HL-60/S4 (cell line): ENCODE results near the gene PRAMEF14.
"Not testable (repeated sequence)": the region's sequence is repeated elsewhere in the genome, so short reads cannot be mapped to it uniquely, and the experiment has no call there.

Experiments used
- in situ Hi-C: fragments of 300-500 bp; cut with MboI; formaldehyde crosslinking; loops from 2 replicates; pipeline ENCODE4 v1.14.3; 2022; ENCODE audit warnings: low sequenced_read_pairs

Gene PRAMEF14, protein sequence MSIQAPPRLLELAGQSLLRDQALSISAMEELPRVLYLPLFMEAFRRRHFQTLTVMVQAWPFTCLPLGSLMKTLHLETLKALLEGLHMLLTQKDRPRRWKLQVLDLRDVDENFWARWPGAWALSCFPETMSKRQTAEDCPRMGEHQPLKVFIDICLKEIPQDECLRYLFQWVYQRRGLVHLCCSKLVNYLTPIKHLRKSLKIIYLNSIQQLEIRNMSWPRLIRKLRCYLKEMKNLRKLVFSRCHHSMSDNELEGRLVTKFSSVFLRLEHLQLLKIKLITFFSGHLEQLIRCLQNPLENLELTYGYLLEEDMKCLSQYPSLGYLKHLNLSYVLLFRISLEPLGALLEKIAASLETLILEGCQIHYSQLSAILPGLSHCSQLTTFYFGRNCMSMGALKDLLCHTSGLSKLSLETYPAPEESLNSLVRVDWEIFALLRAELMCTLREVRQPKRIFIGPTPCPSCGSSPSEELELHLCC

DNA sequence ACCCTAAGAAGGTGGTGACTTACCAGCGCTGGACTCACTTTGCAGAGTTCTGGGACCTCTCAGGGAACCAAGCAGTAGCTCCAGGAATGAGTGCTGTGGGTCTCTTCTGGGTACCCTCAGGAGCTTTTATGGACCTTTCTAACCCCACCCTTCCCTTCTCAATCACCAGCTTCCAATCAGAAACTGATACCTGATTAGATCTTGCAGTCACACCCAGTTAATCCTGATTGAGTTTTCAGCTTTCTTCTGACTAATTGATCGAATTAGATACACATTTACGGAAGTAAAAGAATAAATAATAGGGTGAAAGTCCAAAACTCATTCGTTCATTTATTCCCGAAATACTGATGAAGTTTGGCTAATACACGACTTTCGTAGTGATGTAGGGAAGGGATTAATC lies at the start of gene PRAMEF14:
PRAMEF14 (minus strand) TSS at position 101 of the 400 bp plus-strand sequence. CDS start 1,820 bp downstream, outside the sequence.
- in situ Hi-C loops: not testable (repeated sequence)

DNA sequence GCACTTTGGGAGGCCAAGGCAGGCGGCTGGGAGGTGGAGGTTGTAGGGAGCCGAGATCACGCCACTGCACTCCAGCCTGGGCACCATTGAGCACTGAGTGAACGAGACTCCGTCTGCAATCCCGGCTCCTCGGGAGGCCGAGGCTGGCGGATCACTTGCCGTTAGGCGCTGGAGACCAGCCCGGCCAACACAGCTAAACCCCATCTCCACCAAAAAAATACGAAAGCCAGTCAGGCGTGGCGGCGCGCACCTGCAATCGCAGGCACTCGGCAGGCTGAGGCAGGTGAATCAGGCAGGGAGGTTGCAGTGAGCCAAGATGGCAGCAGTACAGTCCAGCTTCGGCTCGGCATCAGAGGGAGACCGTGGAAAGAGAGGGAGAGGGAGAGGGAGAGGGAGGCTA lies 48.4 kb upstream of the PRAMEF14 start:
- in situ Hi-C loops: not testable (repeated sequence)

DNA sequence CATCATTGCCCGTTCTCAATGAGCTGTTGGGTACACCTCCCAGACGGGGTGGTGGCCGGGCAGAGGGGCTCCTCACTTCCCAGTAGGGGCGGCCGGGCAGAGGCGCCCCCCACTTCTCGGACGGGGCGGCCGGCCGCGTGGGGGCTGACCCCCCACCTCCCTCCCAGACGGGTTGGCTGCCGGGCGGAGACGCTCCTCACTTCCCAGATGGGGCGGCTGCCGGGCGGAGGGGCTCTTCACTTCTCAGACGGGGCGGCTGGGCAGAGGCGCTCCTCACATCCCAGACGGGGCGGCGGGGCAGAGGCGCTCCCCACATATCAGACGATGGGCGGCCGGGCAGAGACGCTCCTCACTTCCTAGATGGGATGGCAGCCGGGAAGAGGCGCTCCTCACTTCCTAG lies 47.8 kb upstream of the PRAMEF14 start:
- in situ Hi-C loops: not testable (repeated sequence)

DNA sequence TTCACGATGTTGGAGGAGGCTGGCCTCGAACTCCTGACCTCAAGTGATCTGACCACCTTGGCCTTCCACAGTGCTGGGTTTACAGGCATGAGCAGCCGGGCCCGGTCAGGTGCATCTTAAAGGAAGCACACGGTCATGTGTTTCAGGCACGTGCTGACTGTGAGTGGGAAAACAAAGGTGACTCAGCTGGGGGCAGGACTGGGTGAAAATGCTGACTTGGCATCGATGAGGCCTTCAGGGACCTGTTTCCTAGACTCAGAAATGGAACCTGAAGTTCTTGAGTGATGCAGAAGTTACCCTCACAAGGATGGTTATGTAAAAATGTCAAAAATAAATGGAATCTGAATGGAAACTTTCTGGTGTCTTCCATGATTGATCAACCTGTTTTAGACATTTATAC lies 46.1 kb upstream of the PRAMEF14 start:
- in situ Hi-C loops: not testable (repeated sequence)

DNA sequence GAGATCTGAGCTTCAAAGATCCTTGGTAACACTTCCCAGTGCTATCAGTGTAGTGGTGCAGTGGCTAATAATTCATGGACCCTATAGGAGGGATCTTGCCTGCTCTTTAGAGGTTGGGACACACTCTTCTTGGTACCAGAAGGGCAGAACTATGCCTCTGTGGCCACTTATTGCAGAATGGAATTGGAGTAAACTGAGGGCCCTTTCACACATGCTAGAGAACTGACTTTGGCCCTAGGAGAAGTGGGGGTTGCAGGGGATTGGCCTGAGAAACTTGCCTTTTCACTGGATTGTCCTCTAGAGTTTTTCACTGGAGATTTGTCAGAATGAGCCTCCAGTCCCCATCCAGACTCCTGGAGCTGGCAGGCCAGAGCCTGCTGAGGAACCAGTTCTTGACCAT lies 42.4 kb upstream of the PRAMEF14 start, which contains the start of gene PRAMEF17:
PRAMEF17 (plus strand) TSS at position 301 of the 400 bp plus-strand sequence; CDS start at position 327, 26 bp downstream.
- in situ Hi-C loops: not testable (repeated sequence)

DNA sequence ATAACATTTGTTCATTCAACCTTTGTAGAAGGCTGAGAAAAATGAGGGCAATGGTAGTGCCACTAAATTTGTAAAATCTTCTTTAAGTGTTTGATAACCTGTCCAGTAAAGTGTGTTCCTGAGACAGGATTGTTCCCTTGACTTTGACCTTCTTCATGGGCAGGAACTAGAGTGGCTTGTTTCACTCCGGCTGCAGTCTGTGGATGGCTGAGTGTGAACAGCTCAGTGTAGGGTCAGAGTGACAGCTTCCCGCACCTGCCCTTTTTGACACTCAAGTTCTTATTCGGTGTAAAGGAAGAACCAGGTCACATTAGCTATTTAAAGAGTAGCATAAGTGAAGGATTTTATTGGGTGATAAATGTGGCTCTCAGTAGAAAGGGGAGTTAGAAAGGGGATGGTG lies 33.4 kb upstream of the PRAMEF14 start:
- in situ Hi-C loops: not testable (repeated sequence)

DNA sequence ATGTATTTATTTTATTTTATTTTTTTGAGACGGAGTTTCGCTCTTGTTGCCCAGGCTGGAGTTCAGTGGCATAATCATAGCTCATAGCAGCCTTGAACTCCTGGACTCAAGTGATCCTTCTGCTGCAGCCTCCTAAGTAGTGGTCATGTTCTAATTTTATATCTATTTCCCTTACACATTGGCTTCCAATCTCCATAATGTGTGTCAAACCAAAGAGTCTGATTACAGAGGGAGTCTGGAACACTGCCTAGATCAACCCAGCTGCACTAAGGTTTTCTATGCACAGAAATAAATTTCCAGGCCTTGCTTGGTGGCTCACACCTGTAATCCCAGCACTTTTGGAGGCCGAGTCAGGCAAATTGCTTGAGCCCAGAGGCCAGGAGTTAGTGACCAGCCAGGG lies 32.0 kb upstream of the PRAMEF14 start:
- in situ Hi-C loops: not testable (repeated sequence)

DNA sequence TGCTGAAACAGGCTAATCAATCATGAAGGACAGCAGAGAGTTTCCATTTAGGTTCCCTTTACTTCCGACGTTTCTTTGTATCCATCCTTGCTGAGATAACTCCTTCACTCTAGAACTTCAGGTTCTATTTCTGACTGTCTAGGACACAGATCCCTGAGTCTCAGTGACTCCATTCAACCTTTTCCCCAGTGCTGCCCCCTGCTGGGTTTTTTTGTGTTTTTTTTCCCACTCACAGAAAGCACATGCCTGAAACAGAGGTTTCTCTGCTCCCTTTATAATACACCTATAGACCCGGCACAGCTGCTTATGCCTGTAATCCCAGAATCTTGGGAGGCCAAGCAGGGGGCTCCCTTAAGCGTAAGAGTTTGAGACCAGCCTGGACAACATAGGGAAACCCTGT lies 21.6 kb upstream of the PRAMEF14 start:
- in situ Hi-C loops: not testable (repeated sequence)

DNA sequence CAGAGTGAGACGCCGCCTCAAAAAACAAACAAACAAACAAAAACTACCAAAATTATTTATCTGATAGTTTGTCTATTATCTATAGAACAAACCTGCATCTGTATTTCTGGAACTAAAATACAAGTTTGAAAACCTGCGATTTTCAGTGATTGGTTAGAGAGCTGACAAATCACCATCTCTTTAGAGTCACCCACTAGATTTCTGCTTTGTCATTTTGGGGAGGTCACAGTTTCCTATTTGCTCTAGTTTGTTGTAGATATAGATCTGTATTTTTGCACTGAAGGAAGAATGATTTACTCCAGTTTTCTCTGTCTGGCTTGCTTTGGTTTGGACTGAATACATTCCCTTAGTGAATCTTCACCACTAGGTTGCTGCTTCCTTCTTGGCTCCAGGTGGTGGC lies 19.6 kb upstream of the PRAMEF14 start:
- in situ Hi-C loops: not testable (repeated sequence)

DNA sequence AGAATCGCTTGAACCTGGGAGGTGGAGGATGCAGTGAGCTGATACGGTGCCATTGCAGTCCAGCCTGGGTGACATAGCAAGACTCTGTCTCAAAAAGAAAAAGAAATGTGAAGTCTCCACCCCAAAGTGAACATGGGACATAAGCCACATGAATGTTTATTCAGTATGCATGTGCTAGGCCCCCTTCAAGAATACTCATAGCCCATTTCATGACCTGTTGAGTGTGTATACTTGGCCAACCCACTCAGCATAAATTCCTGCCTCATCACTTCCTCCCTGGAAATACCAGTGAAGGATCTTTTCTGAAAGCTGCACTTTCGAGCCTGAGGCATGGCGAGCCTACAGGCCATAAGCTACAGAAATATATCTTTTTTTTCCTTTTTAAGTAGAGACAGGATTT lies 18.0 kb upstream of the PRAMEF14 start:
- in situ Hi-C loops: not testable (repeated sequence)

DNA sequence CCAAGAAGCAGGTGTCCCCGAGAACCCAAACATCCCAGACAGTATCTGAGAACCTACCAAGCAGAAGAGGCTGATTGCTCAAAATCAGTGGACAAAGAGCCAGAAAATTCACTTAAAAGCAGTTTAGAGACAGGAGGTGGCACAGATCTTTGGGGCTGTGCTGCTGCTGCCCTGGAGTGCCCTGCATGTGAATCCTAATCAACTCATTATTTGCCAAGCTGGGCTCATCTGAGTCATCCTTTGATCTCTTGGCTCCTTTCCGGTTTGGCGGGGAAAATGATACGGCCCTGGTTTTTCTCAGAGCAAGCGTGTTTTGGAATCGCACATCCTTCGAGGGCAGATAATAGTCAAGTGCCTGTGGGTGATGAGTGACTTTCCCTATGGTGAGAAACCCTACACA lies 15.4 kb upstream of the PRAMEF14 start:
- in situ Hi-C loops: not testable (repeated sequence)

DNA sequence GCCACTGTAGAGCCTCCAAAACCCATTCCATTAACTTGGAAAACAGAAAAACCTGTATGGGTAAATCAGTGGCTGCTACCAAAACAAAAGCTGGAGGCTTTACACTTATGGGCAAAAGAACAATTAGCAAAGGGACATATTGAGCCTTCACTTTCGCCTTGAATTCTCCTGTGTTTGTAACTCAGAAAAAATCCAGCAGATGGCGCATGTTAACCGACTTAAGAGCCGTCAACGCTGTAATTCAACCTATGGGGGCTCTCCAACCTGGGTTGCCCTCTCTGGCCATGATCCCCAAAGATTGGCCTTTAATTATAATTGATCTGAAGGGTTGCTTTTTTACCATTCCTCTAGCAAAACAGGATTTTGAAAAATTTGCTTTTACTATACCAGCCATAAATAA lies 9.8 kb upstream of the PRAMEF14 start:
- in situ Hi-C loops: not testable (repeated sequence)

DNA sequence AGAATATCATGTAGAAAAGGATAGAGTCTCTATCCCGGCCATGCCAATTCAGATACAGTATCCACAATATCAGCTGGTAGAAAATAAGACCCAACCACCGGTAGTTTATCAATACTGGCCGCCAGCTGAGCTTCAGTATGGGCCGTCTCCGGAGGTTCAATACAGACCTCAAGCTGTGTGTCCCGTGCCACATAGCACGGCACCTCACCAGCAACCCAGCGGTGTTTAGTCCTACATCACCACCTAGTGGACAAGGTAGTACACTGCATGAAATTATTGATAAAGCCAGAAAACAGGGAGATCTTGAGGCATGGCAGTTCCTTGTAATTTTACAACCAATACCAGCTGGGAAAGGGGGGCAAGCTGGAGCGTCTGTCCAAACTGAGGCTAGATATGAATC lies 7.5 kb upstream of the PRAMEF14 start:
- in situ Hi-C loops: not testable (repeated sequence)

DNA sequence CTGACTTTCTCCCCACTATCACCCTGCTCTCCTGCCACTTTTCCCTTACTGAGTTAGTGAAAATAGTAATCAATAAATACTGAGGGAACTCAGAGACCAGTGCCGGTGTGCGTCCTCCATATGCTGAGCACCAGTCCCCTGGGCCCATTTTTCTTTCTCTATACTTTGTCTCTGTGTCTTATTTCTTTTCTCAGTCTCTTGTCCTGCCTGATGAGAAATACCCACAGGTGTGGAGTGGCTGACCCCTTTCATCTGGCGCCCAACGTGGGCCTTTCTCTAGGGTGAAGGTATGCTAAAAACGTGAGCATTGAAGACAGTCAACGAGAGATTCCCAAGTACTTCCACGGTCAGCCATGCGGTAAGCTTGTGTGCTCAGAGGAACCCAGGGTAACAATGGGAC lies 6.5 kb upstream of the PRAMEF14 start:
- in situ Hi-C loops: not testable (repeated sequence)

DNA sequence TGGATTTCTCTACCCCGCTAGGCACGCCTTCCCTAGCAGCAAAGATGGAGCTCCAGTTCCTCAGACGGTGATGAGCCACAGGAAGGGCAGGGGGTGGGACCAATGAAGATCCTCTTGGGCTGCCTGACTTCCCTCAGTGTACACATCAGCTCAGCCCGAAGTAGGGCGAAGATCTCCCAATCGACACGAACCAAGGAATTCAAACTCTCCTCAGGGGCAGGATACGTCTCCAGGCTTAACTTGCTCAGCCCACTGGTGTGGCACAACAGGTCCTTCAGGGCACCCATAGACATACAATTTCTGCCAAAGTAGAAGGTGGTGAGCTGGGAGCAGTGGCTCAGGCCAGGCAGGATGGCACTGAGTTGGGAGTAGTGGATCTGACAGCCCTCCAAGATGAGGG lies 4.4 kb downstream of the PRAMEF14 start:
- in situ Hi-C loops: not testable (repeated sequence)

DNA sequence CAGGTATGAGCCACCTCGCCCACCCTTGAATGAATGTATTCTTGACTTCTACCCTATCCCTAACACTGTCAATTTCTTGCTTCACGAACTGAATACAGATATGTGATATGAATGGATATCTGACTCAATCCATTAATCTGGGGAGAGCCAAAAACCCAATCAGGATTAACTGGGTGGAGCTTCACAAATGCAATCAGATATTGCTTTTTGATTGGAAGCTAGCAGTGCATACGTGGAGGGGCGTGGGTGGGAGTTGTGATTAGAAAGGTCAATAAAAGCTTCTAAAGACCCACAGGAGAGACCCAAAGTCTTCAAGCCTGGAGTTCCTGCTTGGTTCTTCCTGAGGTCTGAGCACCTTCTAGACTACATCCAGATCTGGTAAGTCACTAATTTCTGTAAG lies 31.7 kb downstream of the PRAMEF14 start, which contains the start of gene PRAMEF15:
PRAMEF15 (plus strand) TSS at position 301 of the 400 bp plus-strand sequence. CDS start 2,827 bp downstream, outside the sequence.
- in situ Hi-C loops: not testable (repeated sequence)

DNA sequence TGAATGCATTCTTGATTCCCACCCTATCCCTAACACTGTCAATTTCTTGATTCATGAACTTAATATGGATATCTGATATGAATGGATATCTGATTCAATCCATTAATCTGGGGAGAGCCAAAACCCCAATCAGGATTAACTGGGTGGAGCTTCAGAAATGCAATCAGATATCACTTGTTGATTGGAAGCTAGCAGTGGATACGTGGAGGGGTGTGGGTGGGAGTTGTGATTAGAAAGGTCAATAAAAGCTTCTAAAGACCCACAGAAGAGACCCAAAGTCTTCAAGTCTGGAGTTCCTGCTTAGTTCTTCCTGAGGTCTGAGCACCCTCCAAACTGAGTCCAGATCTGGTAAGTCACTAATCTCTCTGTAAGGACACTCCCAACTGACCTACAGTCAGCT lies 43.7 kb downstream of the PRAMEF14 start, which contains the start of gene PRAMEF33:
PRAMEF33 (plus strand) TSS at position 301 of the 400 bp plus-strand sequence. CDS start 2,416 bp downstream, outside the sequence.
- in situ Hi-C loops: not testable (repeated sequence)

DNA sequence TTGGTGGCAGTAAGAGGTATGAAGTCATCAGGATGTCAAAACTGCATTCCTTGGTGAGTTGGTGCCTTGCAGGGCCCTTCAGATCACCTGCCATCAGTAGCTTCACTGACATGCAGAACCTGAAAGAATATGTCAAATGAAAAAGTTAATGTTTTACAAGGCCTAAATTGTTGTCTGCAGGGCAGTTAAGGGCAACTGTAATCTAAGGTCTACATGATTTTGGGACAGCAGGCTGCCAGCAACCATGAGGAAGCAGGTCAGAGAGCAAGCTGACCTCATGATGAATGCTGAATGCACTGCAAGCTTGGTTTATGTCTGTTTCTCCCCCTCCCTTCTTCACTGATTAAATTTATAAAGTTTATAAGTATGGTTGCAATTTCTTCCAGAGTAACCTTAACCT lies 44.7 kb downstream of the PRAMEF14 start:
- in situ Hi-C loops: not testable (repeated sequence)

DNA sequence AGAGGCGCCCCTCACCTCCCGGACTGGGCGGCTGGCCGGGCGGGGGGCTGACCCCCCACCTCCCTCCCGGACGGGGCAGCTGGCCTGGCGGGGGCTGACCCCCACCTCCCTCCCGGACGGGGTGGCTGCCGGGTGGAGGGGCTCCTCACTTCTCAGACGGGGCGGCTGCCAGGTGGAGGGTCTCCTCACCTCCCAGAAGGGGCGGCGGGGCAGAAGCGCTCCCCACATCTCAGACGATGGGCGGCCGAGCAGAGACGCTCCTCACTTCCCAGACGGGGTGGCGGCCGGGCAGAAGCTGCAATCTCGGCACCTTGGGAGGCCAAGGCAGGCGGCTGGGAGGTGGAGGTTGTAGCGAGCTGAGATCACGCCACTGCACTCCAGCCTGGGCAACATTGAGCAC lies 48.2 kb downstream of the PRAMEF14 start:
- in situ Hi-C loops: not testable (repeated sequence)

DNA sequence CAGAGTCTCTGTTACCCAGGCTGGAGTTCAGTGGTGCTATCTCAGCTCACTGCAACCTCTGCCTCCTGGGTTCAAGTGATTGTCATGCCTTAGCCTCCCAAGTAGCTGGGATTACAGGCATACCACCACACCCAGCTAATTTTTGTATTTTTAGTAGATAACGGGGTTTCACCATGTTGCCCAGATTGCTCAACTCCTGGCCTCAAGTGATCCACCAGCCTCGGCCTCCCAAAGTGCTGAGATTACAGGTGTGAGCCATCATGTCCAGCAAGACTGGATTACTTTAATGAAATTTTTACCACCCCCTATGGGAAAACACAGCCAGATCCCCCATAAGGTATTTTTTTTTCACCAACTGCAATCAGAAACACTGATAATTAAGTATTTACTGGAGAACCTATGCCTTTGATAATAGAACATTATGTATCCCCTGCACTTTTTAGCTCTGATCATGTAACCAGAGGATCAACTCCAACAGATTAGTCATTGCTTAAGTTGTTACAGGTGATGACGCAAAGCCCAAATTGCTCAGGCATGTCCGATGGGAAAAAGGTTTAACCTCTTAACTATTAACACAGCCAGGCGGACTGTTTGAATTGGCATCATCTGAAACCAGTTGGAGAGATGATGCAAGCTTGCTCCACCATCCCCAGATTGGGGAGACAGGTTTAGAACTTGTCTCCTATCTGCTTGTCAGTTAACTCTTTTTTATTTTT lies 49.6 kb downstream of the PRAMEF14 start:
- in situ Hi-C loops: not testable (repeated sequence)
